NCI-H1092 (cell line): ENCODE data around the gene GJA9.

Experiments
- DNase-seq: peaks from one replicate; lab custom pipeline; 2025; lab: John Stamatoyannopoulos, UW

GJA9 gene

GRCh38 chr1:38831731-38832369, 49.5 kb downstream of the GJA9 start:
- no peak for DNase-seq

GRCh38 chr1:38829368-38829767, 52.0 kb downstream of the GJA9 start:
- no peak for DNase-seq

DNA sequence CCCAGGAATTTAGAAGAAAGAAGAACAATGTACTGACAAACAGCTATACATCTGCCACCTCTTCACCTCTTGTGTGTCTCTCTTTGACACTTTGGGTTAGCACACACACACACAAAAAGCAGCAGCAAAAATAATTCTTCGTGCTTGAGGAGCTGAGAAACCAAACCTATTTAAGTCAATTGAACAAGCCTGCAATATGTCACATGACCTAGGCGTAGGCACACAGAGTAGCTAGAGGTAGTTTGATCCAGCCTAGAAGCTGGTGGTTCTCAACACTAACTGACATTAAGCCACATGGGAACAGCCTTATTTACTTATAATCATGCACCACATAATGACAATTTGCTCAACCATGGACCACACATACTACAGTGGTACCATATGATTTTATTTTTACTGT, 54.1 kb downstream of the GJA9 start:
- DNase-seq, result no peak

- no peak for DNase-seq
Measured at GRCh38 chr1:38826886-38827285, 54.5 kb downstream of the GJA9 start.

DNA sequence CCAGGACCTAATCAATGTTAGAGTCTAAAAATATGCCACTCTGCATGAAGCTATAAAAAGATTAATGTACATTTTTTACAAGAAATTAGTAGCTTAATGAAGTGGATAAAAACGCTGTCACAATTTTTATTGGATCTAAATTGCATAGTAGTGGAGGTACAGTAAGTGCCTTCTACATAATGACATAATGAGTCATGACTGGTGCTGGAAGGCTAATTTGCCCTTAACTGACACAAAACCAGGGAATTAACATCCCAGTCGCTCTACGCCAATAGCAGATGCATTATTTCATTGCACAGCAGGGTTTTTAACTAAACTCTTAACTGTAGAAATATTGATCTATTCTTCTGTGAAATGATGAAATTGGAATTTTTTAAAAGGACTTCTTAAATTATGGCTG, 55.1 kb downstream of the GJA9 start:
- DNase-seq, result no peak
